Femur (tissue), 1 donor: ENCODE results near the gene GALNT5.
A peak's percentile ranks its signal among the peaks of the same experiment; 100 is the strongest.
"Not testable (repeated sequence)": the region's sequence is repeated elsewhere in the genome, so short reads cannot be mapped to it uniquely, and the experiment has no call there.

Experiments used
- DNase-seq: peaks from one replicate; pipeline ENCODE4 v3.0.0-alpha.2; 2017

Gene GALNT5

GRCh38 chr2:157250836-157251235 lies 6.7 kb upstream of the GALNT5 start:
- no peak for DNase-seq

- no peak for DNase-seq
These were observed 5.6 kb upstream of the GALNT5 start for GRCh38 chr2:157251932-157252331.

- no peak for DNase-seq
These were observed 5.0 kb upstream of the GALNT5 start for GRCh38 chr2:157252529-157252928.

DNA sequence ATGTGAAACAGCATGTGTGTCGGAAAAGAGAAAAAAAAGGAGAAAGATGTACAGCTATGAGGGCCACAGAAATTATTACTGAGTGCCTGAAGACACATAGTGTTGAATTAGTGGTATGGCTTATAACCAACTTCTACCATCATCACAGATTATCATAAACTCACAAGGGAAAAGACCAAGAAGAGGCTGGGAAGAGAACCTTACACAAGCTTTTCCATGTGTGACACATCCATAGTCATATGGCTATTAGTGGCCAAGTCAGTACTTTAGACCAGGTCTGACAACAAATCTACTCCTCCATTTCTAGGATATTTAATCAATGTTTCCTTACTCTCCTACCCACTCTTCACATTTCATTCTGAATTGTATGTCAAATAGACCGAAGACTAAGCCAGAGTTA lies 3.5 kb upstream of the GALNT5 start:
- DNase-seq = no peak

- no peak for DNase-seq
These were observed 1.8 kb upstream of the GALNT5 start for GRCh38 chr2:157255746-157256145.

DNA sequence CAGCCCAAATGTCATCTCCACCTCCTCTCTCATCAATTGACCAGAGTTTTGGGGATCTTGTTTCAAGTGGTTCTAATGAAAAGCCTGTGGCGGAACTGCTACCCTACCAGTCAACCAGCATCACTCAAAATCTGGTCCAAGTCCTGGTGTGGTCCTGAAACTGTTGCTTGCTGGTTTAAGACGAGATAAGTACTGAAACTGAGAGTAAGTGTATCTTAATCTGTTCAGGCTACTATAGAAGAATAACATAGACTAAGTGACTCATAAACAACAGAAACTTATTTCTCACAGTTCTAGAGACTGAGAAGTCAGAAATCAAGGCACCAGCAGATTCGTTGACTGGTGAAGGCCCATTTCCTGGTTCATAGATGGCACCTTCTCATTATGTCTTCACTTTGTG lies 879 bp upstream of the GALNT5 start:
- DNase-seq = no peak

DNA sequence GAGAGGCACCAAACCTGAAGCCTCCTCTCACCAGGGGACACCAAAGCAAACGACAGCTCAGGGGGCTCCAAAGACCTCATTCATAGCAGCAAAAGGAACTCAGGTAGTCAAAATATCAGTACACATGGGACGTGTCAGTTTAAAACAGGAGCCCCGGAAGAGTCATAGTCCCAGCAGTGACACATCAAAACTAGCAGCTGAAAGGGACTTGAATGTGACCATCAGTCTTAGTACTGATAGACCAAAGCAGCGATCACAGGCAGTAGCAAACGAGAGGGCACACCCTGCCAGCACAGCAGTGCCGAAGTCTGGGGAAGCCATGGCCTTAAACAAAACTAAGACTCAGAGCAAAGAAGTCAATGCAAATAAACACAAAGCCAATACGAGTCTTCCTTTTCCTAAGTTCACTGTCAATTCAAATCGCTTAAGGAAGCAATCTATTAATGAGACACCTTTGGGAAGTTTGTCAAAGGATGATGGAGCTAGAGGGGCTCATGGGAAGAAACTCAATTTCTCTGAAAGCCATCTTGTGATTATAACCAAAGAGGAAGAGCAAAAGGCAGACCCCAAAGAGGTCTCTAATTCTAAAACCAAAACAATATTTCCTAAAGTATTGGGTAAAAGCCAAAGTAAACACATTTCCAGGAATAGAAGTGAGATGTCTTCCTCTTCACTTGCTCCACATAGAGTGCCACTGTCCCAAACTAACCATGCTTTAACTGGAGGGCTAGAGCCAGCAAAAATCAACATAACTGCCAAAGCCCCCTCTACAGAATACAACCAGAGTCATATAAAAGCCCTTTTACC lies 1.2 kb downstream of the GALNT5 start:
- no peak for DNase-seq

DNA sequence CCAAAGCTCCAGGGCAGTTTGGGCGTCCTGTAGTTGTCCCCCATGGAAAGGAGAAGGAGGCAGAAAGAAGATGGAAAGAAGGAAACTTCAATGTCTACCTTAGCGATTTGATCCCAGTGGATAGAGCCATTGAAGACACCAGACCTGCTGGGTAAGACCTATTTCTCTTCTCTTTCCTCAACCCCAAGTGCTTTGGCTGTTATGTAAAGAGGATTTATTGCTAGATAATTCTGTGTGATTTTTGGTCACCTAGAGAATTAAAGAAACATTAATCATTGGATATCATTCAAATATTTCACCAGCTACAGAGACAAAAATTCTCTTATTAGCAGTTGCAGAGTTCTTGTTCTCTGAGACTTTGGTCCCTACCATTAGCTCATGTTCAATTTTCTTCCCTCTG lies 1.9 kb downstream of the GALNT5 start:
- DNase-seq = no peak

DNA sequence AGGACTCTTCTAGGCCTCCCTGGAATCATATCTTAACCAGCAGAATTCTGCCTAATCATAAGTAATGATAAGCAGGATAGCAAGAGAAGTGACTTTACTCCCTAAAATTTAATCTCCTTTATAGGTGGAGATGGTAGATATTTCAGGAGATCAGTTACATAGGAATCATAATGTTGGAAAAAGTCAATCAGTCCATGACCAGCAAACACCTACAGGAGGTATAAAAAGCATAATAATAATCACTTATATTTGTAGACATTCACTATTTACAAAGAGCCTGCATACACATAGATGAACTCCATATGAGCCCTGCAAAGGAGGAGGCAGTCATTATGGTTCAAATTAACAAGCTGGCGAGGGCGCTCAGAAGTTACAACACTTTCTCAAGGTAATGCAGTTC lies 2.5 kb downstream of the GALNT5 start:
- no peak for DNase-seq

- no peak for DNase-seq
These were observed 3.2 kb downstream of the GALNT5 start for GRCh38 chr2:157260533-157261198.

- peak; percentile 41 for DNase-seq
These were observed 3.8 kb downstream of the GALNT5 start for GRCh38 chr2:157261199-157261782.

GRCh38 chr2:157262248-157262647 lies 4.7 kb downstream of the GALNT5 start:
- DNase-seq = no peak

DNA sequence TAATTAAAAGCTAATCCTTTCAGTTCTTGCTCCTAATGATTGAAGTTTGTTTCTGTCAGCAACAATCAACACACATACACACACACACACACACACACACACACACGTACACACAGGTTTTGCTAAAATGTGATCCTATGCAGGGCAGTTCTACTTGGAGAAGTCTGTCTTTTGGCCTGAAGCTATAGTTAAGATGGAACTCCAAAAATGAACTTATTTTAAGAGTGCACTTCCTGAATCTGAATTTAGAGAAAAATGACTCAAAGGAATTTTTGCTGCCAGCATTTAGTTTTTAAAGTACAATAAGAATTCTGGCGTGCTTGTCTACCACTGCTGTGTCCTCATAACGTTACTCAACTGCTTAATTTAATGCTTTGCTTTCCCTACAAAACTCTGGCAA lies 6.6 kb downstream of the GALNT5 start:
- no peak for DNase-seq

- no peak for DNase-seq
These were observed 8.3 kb downstream of the GALNT5 start for GRCh38 chr2:157265825-157266224.

- DNase-seq = no peak
These were observed 10.0 kb downstream of the GALNT5 start for GRCh38 chr2:157267476-157267875.

DNA sequence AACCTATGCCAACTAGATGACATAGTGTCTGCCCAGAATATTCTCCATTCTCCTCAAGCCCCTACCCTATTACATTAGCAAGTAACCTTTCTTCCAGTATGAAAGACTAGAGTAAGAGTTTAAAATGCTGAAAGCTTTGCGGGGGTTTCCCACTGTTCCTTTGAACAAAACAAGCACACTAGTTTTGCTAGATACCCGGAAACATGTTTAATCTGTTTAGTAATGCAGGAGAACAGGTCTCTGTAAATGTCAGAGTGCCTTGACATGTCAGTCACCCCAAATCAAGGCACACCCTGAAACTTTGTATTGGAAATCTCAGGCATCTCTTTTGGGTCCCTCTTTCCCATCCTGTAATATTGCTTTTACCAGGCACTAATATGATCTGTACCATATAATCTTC lies 11.6 kb downstream of the GALNT5 start:
- no peak for DNase-seq

DNA sequence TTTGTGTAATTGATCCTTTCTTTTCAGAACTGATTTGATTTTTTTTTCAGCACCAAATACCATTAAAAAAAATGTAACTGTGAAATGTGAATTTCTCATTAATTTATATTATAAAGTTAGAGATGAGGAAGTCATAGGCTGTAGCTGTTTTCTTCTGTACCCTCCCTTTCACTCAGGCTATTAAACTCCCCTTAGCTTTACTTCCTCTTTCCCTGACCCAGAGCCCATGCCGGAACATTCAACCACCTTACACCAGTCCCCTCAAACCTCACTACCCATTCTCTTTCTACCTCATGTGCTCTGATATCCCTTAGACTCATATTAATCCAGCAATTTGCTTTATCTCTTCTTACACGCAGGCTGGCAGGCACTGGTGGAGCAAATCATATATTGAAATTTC lies 12.4 kb downstream of the GALNT5 start:
- no peak for DNase-seq

DNA sequence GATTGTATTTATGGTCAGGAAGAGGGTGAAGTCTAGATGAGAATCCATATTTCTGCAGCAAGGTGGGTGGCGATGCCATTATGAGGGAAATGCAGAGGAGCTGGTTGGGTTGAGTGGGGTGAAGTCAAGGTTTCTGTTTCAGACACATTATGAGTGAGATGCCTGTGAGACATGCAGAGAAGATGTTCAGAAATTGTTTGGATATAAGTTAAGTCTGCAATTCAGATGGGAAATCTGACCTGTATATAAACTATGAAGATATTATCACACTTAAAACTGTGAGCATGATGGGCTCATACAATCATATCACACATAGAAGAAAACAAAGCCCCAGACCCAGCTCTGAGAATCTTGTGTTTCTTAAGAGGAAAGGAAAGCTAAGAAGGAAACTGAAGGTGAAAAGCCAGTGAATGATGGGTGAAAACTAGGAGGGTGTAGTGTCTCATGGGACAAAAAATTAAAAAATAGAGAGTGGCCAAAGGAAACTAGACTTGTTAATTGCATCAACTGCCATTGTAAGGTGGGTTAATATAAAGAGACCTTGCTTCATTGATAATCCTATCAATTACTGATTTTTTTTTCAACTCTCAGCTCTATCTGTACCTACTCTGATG lies 14.2 kb downstream of the GALNT5 start:
- DNase-seq = no peak

DNA sequence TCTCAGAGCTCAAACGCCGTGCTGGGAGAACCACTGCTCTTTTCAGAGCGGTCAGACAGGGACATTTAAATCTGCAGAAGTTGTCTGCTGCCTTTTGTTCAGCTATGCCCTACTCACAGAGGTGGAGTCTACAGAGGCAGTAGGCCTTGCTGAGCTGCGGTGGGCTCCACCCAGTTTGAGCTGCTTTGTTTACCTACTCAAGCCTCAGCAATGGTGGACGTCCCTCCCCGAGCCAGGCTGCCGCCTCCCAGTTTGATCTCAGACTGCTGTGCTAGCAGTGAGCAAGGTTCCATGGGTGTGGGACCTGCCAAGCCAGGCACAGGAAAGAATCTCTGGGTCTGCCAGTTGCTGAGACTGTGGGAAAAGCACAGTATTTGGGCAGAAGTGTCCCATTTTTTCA lies 21.8 kb downstream of the GALNT5 start:
- DNase-seq = not testable (repeated sequence)

DNA sequence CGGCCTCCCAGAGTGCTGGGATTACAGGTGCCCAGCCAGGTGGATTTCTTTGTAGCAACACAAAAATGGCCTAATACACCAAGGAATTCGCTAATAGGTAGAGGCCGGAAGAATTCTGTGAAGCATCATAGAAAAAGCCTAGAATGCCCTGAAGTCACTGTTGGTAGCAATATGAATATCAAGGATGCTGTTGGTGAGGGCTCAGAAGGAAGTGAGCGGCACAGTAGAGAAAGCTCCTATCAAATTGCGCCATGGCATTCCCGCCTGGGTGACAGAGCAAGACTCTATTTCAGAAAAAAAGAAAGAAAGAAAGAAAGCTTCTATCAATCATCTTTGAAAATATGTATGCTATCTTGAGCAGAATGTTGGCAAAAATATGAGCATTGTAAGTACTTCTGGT lies 23.8 kb downstream of the GALNT5 start:
- DNase-seq = no peak

DNA sequence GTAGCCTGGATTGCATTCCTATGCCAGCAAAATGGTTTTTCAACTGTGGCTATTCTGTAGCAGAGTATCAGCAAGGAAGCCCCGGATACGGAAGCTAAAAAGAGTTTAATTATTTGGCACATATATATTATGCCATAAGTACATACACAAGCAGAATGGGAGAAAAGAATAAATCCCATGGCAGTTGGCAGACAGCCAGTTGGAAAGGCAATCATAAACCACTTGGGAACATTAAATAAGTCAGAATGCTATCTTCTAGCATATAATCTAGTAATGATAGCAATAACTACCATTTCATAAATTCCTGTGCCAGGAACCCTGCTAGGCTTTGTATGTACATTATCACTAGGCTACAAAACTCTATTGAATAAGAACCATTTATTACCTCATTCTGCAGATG lies 26.0 kb downstream of the GALNT5 start:
- DNase-seq = no peak

DNA sequence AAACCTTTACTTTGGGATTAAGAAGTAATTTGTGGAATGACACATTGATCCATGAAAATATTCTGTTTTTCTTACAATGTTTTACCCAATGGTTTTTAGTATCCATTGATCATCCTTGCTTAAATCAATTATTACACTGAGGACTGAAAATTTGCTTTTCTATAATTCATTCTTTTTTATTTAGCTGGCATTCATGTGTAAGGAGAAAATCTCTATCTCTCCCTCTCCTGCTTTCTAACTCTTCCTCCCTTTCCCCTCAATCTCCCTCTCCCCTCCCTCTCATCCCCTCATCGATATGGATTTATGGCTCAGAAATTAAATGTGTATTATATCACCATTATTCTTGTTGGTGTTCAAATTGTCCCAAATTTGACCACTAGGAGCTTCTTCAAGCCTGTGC lies 29.7 kb downstream of the GALNT5 start:
- DNase-seq = no peak

GRCh38 chr2:157290525-157290924 lies 33.0 kb downstream of the GALNT5 start:
- no peak for DNase-seq

- no peak for DNase-seq
These were observed 33.5 kb downstream of the GALNT5 start for GRCh38 chr2:157291018-157291417.
